Smooth muscle cell (in vitro differentiated cells): ENCODE results near the gene DZANK1. TPM values are rescaled to one million over a fixed set of nuclear protein-coding genes. Genes with fewer than 3 reads are reported as not detected.

Experiments
- DNase-seq: peaks from one replicate; lab custom pipeline; 2025; ENCODE audit not compliant: unreplicated experiment; lab: John Stamatoyannopoulos, UW
- H2AFZ ChIP-seq: fragments of 200-600 bp; sonication (generic); 2 replicates; pipeline ENCODE4 v1.6.0; 2016; ENCODE audit warnings: antibody characterized with exemption, low read depth, mild to moderate bottlenecking
- H3F3A ChIP-seq: fragments of 200-600 bp; sonication (generic); 2 replicates; pipeline ENCODE4 v1.6.0; 2017; ENCODE audit warnings: antibody characterized with exemption, low read depth
- H3K27ac ChIP-seq: fragments of 200-600 bp; sonication (generic); 2 replicates; pipeline ENCODE4 v1.5.1; 2016; ENCODE audit warnings: low read depth, mild to moderate bottlenecking
- H3K27me3 ChIP-seq: fragments of 200-600 bp; sonication (generic); 2 replicates; pipeline ENCODE4 v1.6.1; 2016; ENCODE audit warnings: low read depth, mild to moderate bottlenecking
- H3K36me3 ChIP-seq: fragments of 200-600 bp; sonication (generic); 2 replicates; pipeline ENCODE4 v1.5.1; 2016; ENCODE audit warnings: low read depth
- H3K4me1 ChIP-seq: fragments of 200-600 bp; sonication (generic); 2 replicates; pipeline ENCODE4 v1.5.1; 2016; ENCODE audit warnings: low read depth
- H3K4me2 ChIP-seq: fragments of 200-600 bp; sonication (generic); 2 replicates; pipeline ENCODE4 v1.6.0; 2016; ENCODE audit warnings: mild to moderate bottlenecking
- H3K4me3 ChIP-seq: fragments of 200-600 bp; sonication (generic); 2 replicates; pipeline ENCODE4 v1.5.1; 2016; ENCODE audit warnings: mild to moderate bottlenecking
- H3K79me2 ChIP-seq: fragments of 200-600 bp; sonication (generic); 2 replicates; pipeline ENCODE4 v1.6.0; 2016; ENCODE audit warnings: low read depth, mild to moderate bottlenecking
- H3K9ac ChIP-seq: fragments of 200-600 bp; sonication (generic); 2 replicates; pipeline ENCODE4 v1.6.0; 2016; ENCODE audit warnings: low read depth
- H3K9me3 ChIP-seq: fragments of 200-600 bp; sonication (generic); replicated peaks from 2 replicates; pipeline ENCODE4 v1.5.1; 2016; ENCODE audit warnings: low read depth
- H4K20me1 ChIP-seq: fragments of 200-600 bp; sonication (generic); 2 replicates; pipeline ENCODE4 v1.6.0; 2016; ENCODE audit warnings: low read depth
- CTCF ChIP-seq: fragments of 200-600 bp; sonication (generic); IDR thresholded peaks from 2 replicates; pipeline ENCODE4 v1.5.1; 2017; ENCODE audit warnings: borderline replicate concordance, mild to moderate bottlenecking, antibody characterized with exemption; ENCODE audit not compliant: insufficient read depth, poor library complexity, severe bottlenecking
- WGBS: methylation state at CpG from one replicate; pipeline ENCODE4 v1.1.7; 2016; ENCODE audit warnings: low lambda C conversion rate; 5-methylcytosine and 5-hydroxymethylcytosine counted together
- polyA plus RNA-seq: library from polyadenylated mRNA; unstranded; fragments of >200 nt; fragmentation: Nextera tagmentation; extraction: Ambion mirVana; gene quantifications from 2 replicates; pipeline ENCODE4 v1.2.1, GENCODE V29; 2016
- total RNA-seq: library from RNA; depleted of rRNA; stranded (reverse); fragments of >200 nt; gene quantifications from 2 replicates; pipeline ENCODE4 v1.2.3, GENCODE V29; 2014

Gene DZANK1
- total and polyA plus RNA-seq, 2 experiments from 2014 or later, result 2.5 to 2.9 TPM

DNA sequence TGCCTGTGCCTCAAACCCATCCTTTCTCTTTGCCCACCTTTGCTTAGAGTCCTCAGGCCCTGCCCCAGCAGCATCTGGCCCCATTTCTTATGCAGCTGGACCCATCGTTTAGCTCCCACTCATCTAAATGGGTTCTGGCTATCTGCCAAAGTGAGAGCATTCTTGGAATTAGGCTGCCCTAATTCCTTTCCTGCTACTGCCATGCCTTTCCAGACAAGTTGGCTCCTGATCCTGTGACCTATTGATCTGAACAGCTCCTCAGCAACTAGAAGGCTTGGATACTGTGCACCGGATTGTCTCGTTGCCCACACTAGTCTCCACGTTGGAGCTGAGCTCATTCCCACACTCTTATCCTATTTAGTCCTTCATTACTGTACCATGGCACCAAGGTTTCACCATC lies 22.9 kb downstream of the DZANK1 start:
- Histone ChIP-seq H3K9me3 (no peaks in the 10 kb centered on the region), H3F3A (no peaks in the 10 kb centered on the region), H4K20me1 (no peaks in the 10 kb centered on the region), H3K36me3 (no peaks in the 10 kb centered on the region), H3K79me2 (no peaks in the 10 kb centered on the region), H3K4me1 (no peaks in the 10 kb centered on the region), H3K9ac (no peak overlapping the region), H3K27ac (no peak overlapping the region), H2AFZ (no peak overlapping the region), H3K4me3 (no peak overlapping the region), H3K4me2 (no peak overlapping the region), H3K27me3 (no peaks in the 10 kb centered on the region)
- 73% methylated on average over 4 of the region's 4 CpGs for WGBS
- no peak for TF ChIP-seq CTCF
- DNase-seq, result no peak

- no peak for TF ChIP-seq CTCF
- Histone ChIP-seq H3K4me3 (no peak overlapping the region), H3K9ac (no peak overlapping the region)
These were observed 26.4 kb downstream of the DZANK1 start for GRCh38 chr20:18440403-18440802.

DNA sequence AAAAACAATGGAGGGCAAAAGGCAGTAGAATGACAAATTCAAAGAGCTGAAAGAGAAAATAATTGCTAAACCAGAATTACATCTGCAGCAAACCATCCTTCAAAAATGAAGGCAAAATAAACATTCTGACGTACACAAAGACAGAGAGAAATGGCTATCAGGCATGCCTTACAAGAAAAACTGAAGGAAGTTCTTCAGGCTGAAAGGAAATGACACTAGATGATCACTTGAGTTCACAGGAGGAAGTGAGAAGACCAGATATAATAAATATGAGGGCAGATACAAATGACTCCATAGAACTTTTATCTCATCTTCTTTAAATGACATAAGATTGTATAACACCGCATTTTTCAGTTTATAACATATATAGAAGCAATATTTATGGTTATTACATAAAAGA lies 30.0 kb downstream of the DZANK1 start:
- DNase-seq, result no peak
- H3K4me2 ChIP-seq, result no peak overlapping the region
- H4K20me1 ChIP-seq, result no peaks in the 10 kb centered on the region
- H3K36me3 ChIP-seq, result no peaks in the 10 kb centered on the region
- no peaks in the 10 kb centered on the region for H3K79me2 ChIP-seq
- H3K4me3 ChIP-seq, result no peak overlapping the region
- TF ChIP-seq CTCF, result no peak
- H3F3A ChIP-seq, result no peaks in the 10 kb centered on the region
- H2AFZ ChIP-seq, result no peak overlapping the region
- H3K27me3 ChIP-seq, result no peaks in the 10 kb centered on the region
- no peak overlapping the region for H3K27ac ChIP-seq
- H3K9ac ChIP-seq, result no peak overlapping the region
- 92% methylated on average over 2 of the region's 2 CpGs for WGBS
- no peaks in the 10 kb centered on the region for H3K9me3 ChIP-seq
- H3K4me1 ChIP-seq, result no peaks in the 10 kb centered on the region

More at GRCh38 chr20:18440403-18440802, 26.4 kb downstream of the DZANK1 start:
- Histone ChIP-seq H3K27ac (no peak overlapping the region), H3K27me3 (no peaks in the 10 kb centered on the region), H3K4me2 (no peak overlapping the region), H4K20me1 (no peaks in the 10 kb centered on the region), H3F3A (no peaks in the 10 kb centered on the region), H3K4me1 (no peaks in the 10 kb centered on the region), H2AFZ (no peak overlapping the region), H3K36me3 (no peaks in the 10 kb centered on the region), H3K79me2 (no peaks in the 10 kb centered on the region), H3K9me3 (no peaks in the 10 kb centered on the region)
- WGBS, result 0% methylated on average over 1 of the region's 1 CpG
- no peak for DNase-seq

DNA sequence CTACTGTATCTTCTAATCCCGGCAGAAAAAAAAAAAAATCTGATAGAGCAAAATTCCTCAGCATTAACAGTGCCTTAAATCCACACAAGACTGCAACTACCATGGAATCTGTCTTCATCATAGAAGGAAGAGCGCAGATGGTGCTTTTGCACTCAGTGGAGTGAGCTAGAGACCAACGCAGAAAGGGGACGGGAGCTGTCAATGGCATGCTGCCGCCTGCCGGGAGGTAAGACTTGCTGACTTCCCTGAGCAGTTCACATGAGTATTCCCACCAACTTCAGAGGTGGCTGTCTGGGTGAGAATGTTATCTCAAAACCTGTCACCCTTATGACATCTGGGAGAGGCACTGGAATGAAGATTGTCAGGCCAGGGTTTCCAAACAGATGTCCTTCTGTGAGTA lies 35.6 kb downstream of the DZANK1 start:
- Histone ChIP-seq H3F3A (no peaks in the 10 kb centered on the region), H3K4me1 (no peaks in the 10 kb centered on the region), H2AFZ (no peak overlapping the region), H3K27me3 (no peaks in the 10 kb centered on the region), H3K9ac (no peak overlapping the region), H3K4me3 (no peak overlapping the region), H3K27ac (no peak overlapping the region), H3K4me2 (no peak overlapping the region), H4K20me1 (no peaks in the 10 kb centered on the region), H3K9me3 (no peaks in the 10 kb centered on the region), H3K36me3 (no peaks in the 10 kb centered on the region), H3K79me2 (no peaks in the 10 kb centered on the region)
- no peak for DNase-seq
- 78% methylated on average over 6 of the region's 6 CpGs for WGBS
- no peak for TF ChIP-seq CTCF
